GM18870 (cell line): ENCODE results near the gene DTD1.
"Not testable (repeated sequence)": the region's sequence is repeated elsewhere in the genome, so short reads cannot be mapped to it uniquely, and the experiment has no call there.

Experiments
- ATAC-seq: cut with Tn5 transposase; IDR thresholded peaks from one replicate; pipeline ENCODE4 v1.9.1; 2021; ENCODE audit warnings: moderate library complexity; ENCODE audit not compliant: unreplicated experiment

Gene DTD1

GRCh38 chr20:18783385-18783959 lies 195.6 kb downstream of the DTD1 start:
- ATAC-seq: no peak

- not testable (repeated sequence) for ATAC-seq
Observed at GRCh38 chr20:18787046-18787445, 199.2 kb downstream of the DTD1 start.

- ATAC-seq: no peak
Observed at GRCh38 chr20:18788021-18788420, 200.2 kb downstream of the DTD1 start.

- ATAC-seq: no peak
Observed at GRCh38 chr20:18790787-18791186, 202.9 kb downstream of the DTD1 start.

- peak; percentile 97 for ATAC-seq
Observed at GRCh38 chr20:18793625-18794427, 206.0 kb downstream of the DTD1 start.

- ATAC-seq: no peak
Observed at GRCh38 chr20:18794428-18794787, 206.6 kb downstream of the DTD1 start.

- ATAC-seq: no peak
Observed at GRCh38 chr20:18795366-18795765, 207.5 kb downstream of the DTD1 start.

- ATAC-seq: no peak
Observed at GRCh38 chr20:18796282-18796833, 208.5 kb downstream of the DTD1 start.

GRCh38 chr20:18801516-18801915 lies 213.7 kb downstream of the DTD1 start:
- ATAC-seq: no peak

GRCh38 chr20:18802012-18802634 lies 214.3 kb downstream of the DTD1 start:
- ATAC-seq: no peak

- ATAC-seq: no peak
Observed at GRCh38 chr20:18805881-18806280, 218.0 kb downstream of the DTD1 start.

GRCh38 chr20:18808712-18809111 lies 220.9 kb downstream of the DTD1 start:
- ATAC-seq: no peak

- no peak for ATAC-seq
Observed at GRCh38 chr20:18811186-18811585, 223.3 kb downstream of the DTD1 start.

- ATAC-seq: no peak
Observed at GRCh38 chr20:18811904-18812303, 224.1 kb downstream of the DTD1 start.

- ATAC-seq: no peak
Observed at GRCh38 chr20:18813483-18813882, 225.6 kb downstream of the DTD1 start, which contains the start of gene SCP2D1. TSS of gene SCP2D1 (plus strand) at chr20:18813783. CDS start at chr20:18813816, 33 bp downstream.

- ATAC-seq: no peak
Observed at GRCh38 chr20:18815194-18815942, 227.5 kb downstream of the DTD1 start.
